Aorta (tissue), 5 donors: ENCODE data around the gene FAM53A. TPM values are rescaled to one million over a fixed set of nuclear protein-coding genes. Genes with fewer than 3 reads are reported as not detected.
A peak's percentile ranks its signal among the peaks of the same experiment; 100 is the strongest.

Experiments used
- ATAC-seq: fragments of 200-7000 bp; cut with Tn5 transposase; one replicate; pipeline ENCODE4 v1.9.1; 2022; ENCODE audit warnings: moderate library complexity; ENCODE audit not compliant: low FRiP score
- DNase-seq, 2 donors: peaks; one replicate each; pipeline ENCODE4 v3.0.0-alpha.2; 2020
- H3K27ac ChIP-seq, 2 donors: one replicate each; pipeline ENCODE4 v1.5.1; 2013; ENCODE audit warnings: low read length in 2 of 2, mild to moderate bottlenecking in 2 of 2, moderate library complexity in 2 of 2, control low read depth in 1 of 2, inconsistent platforms in 1 of 2, low read depth in 1 of 2
- H3K27me3 ChIP-seq, 2 donors: one replicate each; pipeline ENCODE4 v1.6.1; 2013; ENCODE audit warnings: control low read depth in 1 of 2, low read length in 1 of 2, mild to moderate bottlenecking in 1 of 2, moderate library complexity in 1 of 2; ENCODE audit not compliant: insufficient read depth in 2 of 2, control insufficient read depth in 1 of 2
- H3K36me3 ChIP-seq, 2 donors: one replicate each; pipeline ENCODE4 v1.6.1; 2013; ENCODE audit warnings: control low read depth in 1 of 2, low read length in 1 of 2, mild to moderate bottlenecking in 1 of 2; ENCODE audit not compliant: insufficient read depth in 2 of 2, control insufficient read depth in 1 of 2
- H3K4me1 ChIP-seq, 2 donors: one replicate each; pipeline ENCODE4 v1.6.1; 2013; ENCODE audit warnings: low read length in 2 of 2, control low read depth in 1 of 2, mild to moderate bottlenecking in 1 of 2, moderate library complexity in 1 of 2; ENCODE audit not compliant: insufficient read depth in 2 of 2, control insufficient read depth in 1 of 2
- H3K4me3 ChIP-seq, 2 donors: one replicate each; pipeline ENCODE4 v1.5.1; 2013; ENCODE audit warnings: low read length in 2 of 2, control low read depth in 1 of 2, mild to moderate bottlenecking in 1 of 2
- H3K9me3 ChIP-seq: one replicate; pipeline ENCODE4 v1.6.1; 2013; ENCODE audit warnings: mild to moderate bottlenecking, low read length; ENCODE audit not compliant: control insufficient read depth
- WGBS, 2 donors: extraction: QIAGEN DNeasy Blood & Tissue Kit; methylation state at CpG; one replicate each; pipeline ENCODE4 v1.1.7; 2013; 5-methylcytosine and 5-hydroxymethylcytosine counted together
- intact Hi-C, 2 donors: fragments of 100-400 bp; cut with DNase I; formaldehyde crosslinking; loops; one replicate each; pipeline versions ENCODE4 v1.14.2 to v1.15.0; 2022
- polyA plus RNA-seq, 2 donors: library from polyadenylated mRNA; stranded (reverse); fragments of 200-250 nt; gene quantifications; one replicate each; pipeline ENCODE4 v1.2.3, GENCODE V29; 2013
- total RNA-seq, 2 donors: library from RNA; stranded (reverse); fragmentation: NEBNext Ultra II Directional; extraction: Animal tissue kit (Norgen Biotek cat#: 25700); gene quantifications; one replicate each; pipeline ENCODE4 v1.2.1, GENCODE V29; 2021
- donor health status: healthy with polysubstance abuse.
- donor health status: Bipolar disorder and iron deficiency.
- donor health status: DM: no; HTN: no; CAD: no.
- donor health status: DM: no; HTN: no; CAD: no.
- donor health status: DM: yes; HTN: yes; CAD: no.

The FAM53A gene
- total and polyA plus RNA-seq, 4 donors = 0.77 to 1.9 (median 1.5) TPM; not detected in 1

GRCh38 chr4:1693131-1693896 is 9.2 kb upstream of the FAM53A start:
- no peaks in the 10 kb centered on the region for H3K4me1 ChIP-seq
- no peak overlapping the region for H3K4me3 ChIP-seq
- no peak for ATAC-seq
- no peak overlapping the region for H3K27ac ChIP-seq
- intact Hi-C loops = loop anchor here (1.0 to 2.0 kb wide), 2 partner anchors 35 to 36 kb away; no protein-coding TSS in a partner anchor
- 48 to 53% methylated on average over 7 of the region's 7 CpGs for WGBS, 2 donors
- H3K9me3 ChIP-seq = no peaks in the 10 kb centered on the region
- H3K36me3 ChIP-seq = peaks cover 0 to 4% of the 10 kb centered on the region in 2 donors
- H3K27me3 ChIP-seq = no peaks in the 10 kb centered on the region
- peak; percentile 77 to 89 for DNase-seq

- intact Hi-C loops = loop anchor here in 1 of 2 donors (2.0 kb wide), 1 partner anchor 37 kb away; no protein-coding TSS in a partner anchor
- peaks cover 0 to 4% of the 10 kb centered on the region in 2 donors for H3K36me3 ChIP-seq
Observed at GRCh38 chr4:1691737-1692373, 7.7 kb upstream of the FAM53A start.

DNA sequence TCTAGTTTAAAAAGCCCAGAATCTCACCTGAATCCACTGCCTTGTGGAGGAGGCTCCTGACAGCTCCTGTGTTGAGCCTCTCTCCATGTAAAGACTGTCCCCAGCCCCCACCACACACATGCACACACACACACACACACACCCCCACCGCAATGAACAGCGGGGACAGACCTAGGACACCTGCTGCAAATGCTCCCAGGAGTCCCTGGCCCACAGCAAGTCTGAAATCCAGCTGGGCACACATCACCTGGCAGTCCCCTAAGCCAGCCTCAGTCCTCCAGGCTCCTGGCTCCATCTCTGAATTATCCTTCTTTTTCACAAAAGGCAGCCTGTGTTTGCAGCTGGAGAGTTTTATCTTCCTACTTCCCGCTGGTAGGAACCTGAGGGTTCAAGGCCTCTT is 6.6 kb upstream of the FAM53A start:
- Histone ChIP-seq H3K27ac (no peak overlapping the region), H3K4me1 (no peaks in the 10 kb centered on the region), H3K36me3 (peaks cover 0 to 1% of the 10 kb centered on the region in 2 donors), H3K9me3 (no peaks in the 10 kb centered on the region), H3K4me3 (no peak overlapping the region), H3K27me3 (no peaks in the 10 kb centered on the region)
- intact Hi-C loops = no loop called here
- ATAC-seq (no peak), DNase-seq (peak in 1 of 2 donors; percentile 15)
- WGBS, 2 donors = 96 to 97% methylated on average over 3 of the region's 3 CpGs

More at GRCh38 chr4:1691737-1692373, 7.7 kb upstream of the FAM53A start:
- DNase-seq (peak; percentile 40 to 47), ATAC-seq (no peak)
- H3K9me3 ChIP-seq = no peaks in the 10 kb centered on the region
- H3K27me3 ChIP-seq = no peaks in the 10 kb centered on the region
- H3K4me1 ChIP-seq = no peaks in the 10 kb centered on the region
- WGBS, 2 donors = 88 to 93% methylated on average over 9 of the region's 9 CpGs
- H3K27ac ChIP-seq = no peak overlapping the region
- no peak overlapping the region for H3K4me3 ChIP-seq

- DNase-seq (peak in 1 of 2 donors; percentile 62), ATAC-seq (no peak)
- 39 to 48% methylated on average over 7 of the region's 7 CpGs for WGBS, 2 donors
- H3K4me3 ChIP-seq = no peak overlapping the region
- no peaks in the 10 kb centered on the region for H3K4me1 ChIP-seq
- intact Hi-C loops = no loop called here
- no peaks in the 10 kb centered on the region for H3K9me3 ChIP-seq
- no peaks in the 10 kb centered on the region for H3K36me3 ChIP-seq
- H3K27ac ChIP-seq = peak overlapping the region in 1 of 2 donors; percentile 18
- no peaks in the 10 kb centered on the region for H3K27me3 ChIP-seq
Observed at GRCh38 chr4:1686440-1687036, 2.4 kb upstream of the FAM53A start.

DNA sequence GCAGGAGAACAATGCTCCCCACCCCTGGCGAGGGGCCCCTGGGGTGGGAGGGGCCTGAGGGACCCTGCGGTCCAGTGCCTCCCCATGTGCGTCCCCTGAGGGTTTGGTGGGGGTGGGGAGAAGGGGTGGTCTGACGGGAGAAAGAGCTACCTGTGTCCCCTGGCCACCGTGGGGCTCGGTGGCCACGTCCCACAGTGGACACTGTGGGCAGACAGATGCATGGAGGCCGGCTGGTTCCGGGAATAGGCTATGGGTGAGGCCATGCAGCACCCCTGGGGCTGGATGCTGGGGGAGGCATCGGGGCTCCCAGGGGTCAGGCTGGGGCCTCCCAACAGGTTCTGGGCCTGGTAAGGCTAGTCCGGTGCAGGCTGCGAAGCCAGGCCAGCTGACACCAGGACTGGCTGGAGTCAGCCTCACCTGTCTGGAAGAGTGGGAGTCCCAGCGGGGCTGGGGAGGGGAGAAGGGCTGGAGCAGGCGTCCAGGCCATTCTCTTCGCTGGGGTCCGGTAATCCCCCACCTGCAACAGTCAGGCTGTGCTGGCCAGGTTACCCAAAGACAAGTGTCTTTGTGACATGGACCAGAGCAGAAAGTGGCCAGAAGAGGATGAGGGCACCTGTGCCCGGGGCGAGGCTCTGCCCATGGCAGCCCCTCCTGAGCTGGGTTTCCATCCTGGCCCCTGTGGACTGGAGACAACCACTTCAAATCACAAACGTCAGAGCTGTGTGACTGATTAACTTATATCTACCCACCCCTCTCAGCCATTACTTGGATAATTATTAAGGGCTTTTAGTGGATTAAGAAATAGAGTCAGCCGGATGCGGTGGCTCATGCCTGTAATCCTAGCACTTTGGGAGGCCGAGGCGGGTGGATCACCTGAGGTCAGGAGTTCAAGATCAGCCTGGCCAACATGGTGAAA is 1.4 kb upstream of the FAM53A start:
- DNase-seq (peak in 1 of 2 donors; percentile 73), ATAC-seq (peak; percentile 9)
- no peaks in the 10 kb centered on the region for H3K27me3 ChIP-seq
- H3K4me3 ChIP-seq = no peak overlapping the region
- H3K27ac ChIP-seq = no peak overlapping the region
- WGBS, 2 donors = 84 to 85% methylated on average over 22 to 23 of the region's 23 CpGs
- intact Hi-C loops = no loop called here
- H3K36me3 ChIP-seq = no peaks in the 10 kb centered on the region
- no peaks in the 10 kb centered on the region for H3K9me3 ChIP-seq
- no peaks in the 10 kb centered on the region for H3K4me1 ChIP-seq

GRCh38 chr4:1684506-1685234 is 557 bp upstream of the FAM53A start:
- 37% methylated on average over 53 to 66 of the region's 66 CpGs for WGBS, 2 donors
- Histone ChIP-seq H3K4me1 (no peaks in the 10 kb centered on the region), H3K4me3 (no peak overlapping the region), H3K27me3 (no peaks in the 10 kb centered on the region), H3K9me3 (no peaks in the 10 kb centered on the region), H3K36me3 (no peaks in the 10 kb centered on the region), H3K27ac (no peak overlapping the region)
- intact Hi-C loops = no loop called here
- DNase-seq = peak in 1 of 2 donors; percentile 62
- ATAC-seq = peak; percentile 40

GRCh38 chr4:1683261-1683735 is 815 bp downstream of the FAM53A start:
- no peaks in the 10 kb centered on the region for H3K9me3 ChIP-seq
- no peaks in the 10 kb centered on the region for H3K27me3 ChIP-seq
- ATAC-seq = peak; percentile 2
- no peak for DNase-seq
- H3K36me3 ChIP-seq = no peaks in the 10 kb centered on the region
- peak overlapping the region; percentile 42 to 60 for H3K4me3 ChIP-seq
- intact Hi-C loops = no loop called here
- no peaks in the 10 kb centered on the region for H3K4me1 ChIP-seq
- H3K27ac ChIP-seq = peak overlapping the region in 1 of 2 donors; percentile 58
- WGBS, 2 donors = 7% methylated on average over 13 of the region's 13 CpGs
